Gastrocnemius medialis (tissue), 4 donors: ENCODE measurements around the gene PAQR7. TPM values are rescaled to one million over a fixed set of nuclear protein-coding genes. Genes with fewer than 3 reads are reported as not detected.

Experiments used
- ATAC-seq, 2 donors: fragments of 150-250 bp; one replicate each; pipeline ENCODE4 v1.9.1; 2016
- DNase-seq, 2 donors: peaks; one replicate each; pipeline ENCODE4 v3.0.0-alpha.2; 2019
- H3K27ac ChIP-seq, 4 donors: fragments of 200-600 bp; sonication (generic); 1 replicate in 1 of 4; 2 replicates in 3 of 4; pipeline ENCODE4 v1.5.1; 2016 to 2018; ENCODE audit warnings: mild to moderate bottlenecking in 2 of 4, moderate library complexity in 1 of 4
- H3K27me3 ChIP-seq, 3 donors: fragments of 200-600 bp; sonication (generic) in 2 of 3; 1 replicate in 1 of 3; 2 replicates in 2 of 3; pipeline versions ENCODE4 v1.5.1 to v1.6.0; 2016 to 2019; ENCODE audit warnings: mild to moderate bottlenecking in 1 of 3, moderate library complexity in 1 of 3
- H3K36me3 ChIP-seq, 2 donors: fragments of 200-600 bp; sonication (generic) in 1 of 2; one replicate each; pipeline ENCODE4 v1.5.1; 2017 to 2018
- H3K4me1 ChIP-seq, 2 donors: fragments of 200-600 bp; sonication (generic) in 1 of 2; one replicate each; pipeline ENCODE4 v1.5.1; 2016 to 2017; ENCODE audit warnings: mild to moderate bottlenecking in 2 of 2
- H3K4me3 ChIP-seq, 4 donors: fragments of 200-600 bp; sonication (generic) in 3 of 4; 1 replicate in 1 of 4; 2 replicates in 3 of 4; pipeline ENCODE4 v1.5.1; 2016 to 2019; ENCODE audit warnings: mild to moderate bottlenecking in 2 of 4
- H3K9me3 ChIP-seq, 3 donors: fragments of 200-600 bp; sonication (generic) in 2 of 3; 1 replicate in 1 of 3; 2 replicates in 2 of 3; pipeline ENCODE4 v1.5.1; 2016 to 2019
- POLR2A ChIP-seq, 2 donors: fragments of 450-650 bp; IDR thresholded peaks; one replicate each; pipeline ENCODE4 v1.6.1; 2017; ENCODE audit warnings: antibody characterized with exemption in 2 of 2, mild to moderate bottlenecking in 2 of 2, moderate library complexity in 2 of 2
- in situ Hi-C, 4 donors: fragments of 200-750 bp; cut with MboI; loops; one replicate each; pipeline versions ENCODE4 v1.15.0 to v1.8.0; 2017; ENCODE audit warnings: low sequenced_read_pairs in 4 of 4
- intact Hi-C: fragments of 100-400 bp; cut with DNase I; formaldehyde crosslinking; loops from one replicate; pipeline ENCODE4 v1.15.1; 2023; ENCODE audit warnings: low total_unique reads
- total RNA-seq, 4 donors: library from RNA; depleted of rRNA; stranded (reverse); fragments of >200 nt; gene quantifications; one replicate each; pipeline versions ENCODE4 v1.1.0 to v1.2.3, GENCODE V29; 2016
- TF ChIP-seq, protein P1 (sequence below), 5 experiments: fragments of 450-650 bp in 3 of 5; fragments of 200-600 bp in 2 of 5; sonication (generic) in 2 of 5; IDR thresholded peaks in 4 of 5; conservative IDR thresholded peaks in 1 of 5; 1 replicate in 4 of 5; 2 replicates in 1 of 5; pipeline ENCODE4 v1.5.1; 2016 to 2019; ENCODE audit warnings: antibody characterized with exemption in 5 of 5, mild to moderate bottlenecking in 3 of 5, moderate library complexity in 3 of 5

The PAQR7 gene
- total RNA-seq, 4 donors from 2014 or later: 1.4 to 3.7 (median 2.1) TPM

DNA sequence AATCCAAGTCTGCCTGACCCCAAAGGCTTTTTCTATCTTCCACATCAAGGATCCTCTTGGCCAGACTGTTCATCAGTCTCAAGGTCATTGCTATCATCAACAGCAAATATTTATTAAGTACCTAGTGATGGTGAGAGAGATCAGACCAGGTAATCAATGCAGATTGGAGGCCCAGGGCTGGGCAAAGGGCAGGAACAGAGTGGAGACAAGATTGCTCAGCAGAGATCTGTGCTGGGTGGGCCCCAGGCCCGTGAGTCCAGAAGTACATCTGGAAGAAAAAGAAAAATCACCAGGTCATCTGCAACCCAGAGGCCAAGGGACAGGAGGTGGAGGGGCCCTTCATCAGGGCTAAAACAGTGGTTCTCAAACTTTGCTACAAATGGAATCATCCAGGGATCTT is 10.1 kb upstream of the PAQR7 start:
- no peaks in the 10 kb centered on the region for H3K9me3 ChIP-seq
- in situ Hi-C loops: loop anchor here in 2 of 4 donors (25.0 kb wide), 2 partner anchors 252 to 277 kb away; partner anchors contain the start of genes C1orf232 (in 1 of the 2), FAM110D (in 1 of the 2), ZNF593 (in 1 of the 2) and ZNF593OS (in 1 of the 2)
- no peak overlapping the region for H3K4me3 ChIP-seq
- ATAC-seq: no peak
- no peaks in the 10 kb centered on the region for H3K36me3 ChIP-seq
- no peak overlapping the region for H3K27ac ChIP-seq
- TF ChIP-seq, protein P1, sequence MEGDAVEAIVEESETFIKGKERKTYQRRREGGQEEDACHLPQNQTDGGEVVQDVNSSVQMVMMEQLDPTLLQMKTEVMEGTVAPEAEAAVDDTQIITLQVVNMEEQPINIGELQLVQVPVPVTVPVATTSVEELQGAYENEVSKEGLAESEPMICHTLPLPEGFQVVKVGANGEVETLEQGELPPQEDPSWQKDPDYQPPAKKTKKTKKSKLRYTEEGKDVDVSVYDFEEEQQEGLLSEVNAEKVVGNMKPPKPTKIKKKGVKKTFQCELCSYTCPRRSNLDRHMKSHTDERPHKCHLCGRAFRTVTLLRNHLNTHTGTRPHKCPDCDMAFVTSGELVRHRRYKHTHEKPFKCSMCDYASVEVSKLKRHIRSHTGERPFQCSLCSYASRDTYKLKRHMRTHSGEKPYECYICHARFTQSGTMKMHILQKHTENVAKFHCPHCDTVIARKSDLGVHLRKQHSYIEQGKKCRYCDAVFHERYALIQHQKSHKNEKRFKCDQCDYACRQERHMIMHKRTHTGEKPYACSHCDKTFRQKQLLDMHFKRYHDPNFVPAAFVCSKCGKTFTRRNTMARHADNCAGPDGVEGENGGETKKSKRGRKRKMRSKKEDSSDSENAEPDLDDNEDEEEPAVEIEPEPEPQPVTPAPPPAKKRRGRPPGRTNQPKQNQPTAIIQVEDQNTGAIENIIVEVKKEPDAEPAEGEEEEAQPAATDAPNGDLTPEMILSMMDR (IDR thresholded peaks at IDR 0.05 in 4 of 5, conservative IDR thresholded peaks at IDR 0.05 in 1 of 5): no peak
- TF ChIP-seq POLR2A (IDR thresholded peaks at IDR 0.05): no peak
- H3K4me1 ChIP-seq: no peaks in the 10 kb centered on the region
- intact Hi-C loops: no loop called here
- DNase-seq: no peak
- H3K27me3 ChIP-seq: no peaks in the 10 kb centered on the region

DNA sequence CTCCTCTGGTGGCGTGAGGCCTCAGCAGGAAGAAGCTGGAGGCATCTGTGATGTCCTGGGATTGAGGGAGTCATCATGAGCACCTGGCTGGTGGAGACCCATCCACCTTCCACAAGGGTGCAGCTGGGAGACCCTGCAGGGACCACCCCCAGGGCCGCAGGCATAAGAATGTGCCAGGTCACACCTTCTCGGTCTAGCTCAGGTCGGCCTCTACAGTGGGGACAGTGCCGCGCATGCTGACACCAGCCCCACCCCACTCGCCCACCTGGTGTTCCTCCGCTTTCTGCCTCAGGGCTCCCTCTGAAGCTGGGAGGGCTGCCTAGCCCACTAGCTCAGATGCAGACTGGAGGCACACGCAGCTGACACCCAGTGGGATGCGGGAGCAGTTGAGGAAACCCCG is 5.8 kb upstream of the PAQR7 start:
- ATAC-seq (no peak), DNase-seq (no peak)
- TF ChIP-seq, protein P1 (IDR thresholded peaks at IDR 0.05 in 4 of 5, conservative IDR thresholded peaks at IDR 0.05 in 1 of 5): no peak
- TF ChIP-seq POLR2A (IDR thresholded peaks at IDR 0.05): no peak
- Histone ChIP-seq H3K36me3 (no peaks in the 10 kb centered on the region), H3K9me3 (no peaks in the 10 kb centered on the region), H3K4me3 (no peak overlapping the region), H3K27me3 (no peaks in the 10 kb centered on the region), H3K4me1 (no peaks in the 10 kb centered on the region), H3K27ac (no peak overlapping the region)
- in situ Hi-C loops (loop anchor here in 2 of 4 donors (25.0 kb wide), 2 partner anchors 256 to 281 kb away; partner anchors contain the start of genes C1orf232 (in 1 of the 2), FAM110D (in 1 of the 2), ZNF593 (in 1 of the 2) and ZNF593OS (in 1 of the 2)), intact Hi-C loops (no loop called here)

GRCh38 chr1:25880518-25880917 is 5.0 kb upstream of the PAQR7 start:
- DNase-seq (no peak), ATAC-seq (no peak)
- H3K27me3 ChIP-seq: no peaks in the 10 kb centered on the region
- no peaks in the 10 kb centered on the region for H3K36me3 ChIP-seq
- H3K4me1 ChIP-seq: no peaks in the 10 kb centered on the region
- TF ChIP-seq POLR2A (IDR thresholded peaks at IDR 0.05): no peak
- TF ChIP-seq, protein P1 (IDR thresholded peaks at IDR 0.05 in 4 of 5, conservative IDR thresholded peaks at IDR 0.05 in 1 of 5): no peak
- intact Hi-C loops: no loop called here
- no peak overlapping the region for H3K27ac ChIP-seq
- H3K9me3 ChIP-seq: no peaks in the 10 kb centered on the region
- H3K4me3 ChIP-seq: no peak overlapping the region
- in situ Hi-C loops: loop anchor here in 2 of 4 donors (25.0 kb wide), 2 partner anchors 257 to 282 kb away; partner anchors contain the start of genes C1orf232 (in 1 of the 2), FAM110D (in 1 of the 2), ZNF593 (in 1 of the 2) and ZNF593OS (in 1 of the 2)

DNA sequence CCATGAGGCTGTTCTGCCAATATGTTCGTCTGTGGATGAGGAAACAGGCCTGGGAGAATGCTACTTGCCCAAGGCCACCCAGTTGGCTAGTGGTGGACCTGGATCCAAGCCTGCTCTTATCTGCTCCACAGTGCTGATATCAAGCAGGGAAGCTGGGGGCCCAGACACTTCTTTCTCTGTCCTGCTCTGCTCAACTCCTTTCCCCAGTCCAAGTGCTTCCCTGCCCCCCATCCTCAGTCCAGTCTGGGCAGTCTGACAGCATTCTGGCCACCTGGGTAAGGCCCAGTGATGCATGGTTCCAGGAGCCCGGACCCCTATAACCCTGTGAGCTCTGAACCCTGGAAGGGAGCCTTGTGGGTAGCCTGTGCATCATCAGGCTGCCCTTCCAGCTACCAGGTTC is 4.2 kb upstream of the PAQR7 start:
- no peaks in the 10 kb centered on the region for H3K27me3 ChIP-seq
- DNase-seq: no peak
- H3K9me3 ChIP-seq: no peaks in the 10 kb centered on the region
- ATAC-seq: no peak
- H3K36me3 ChIP-seq: no peaks in the 10 kb centered on the region
- H3K27ac ChIP-seq: no peak overlapping the region
- intact Hi-C loops: no loop called here
- TF ChIP-seq, protein P1 (IDR thresholded peaks at IDR 0.05 in 4 of 5, conservative IDR thresholded peaks at IDR 0.05 in 1 of 5): no peak
- TF ChIP-seq POLR2A (IDR thresholded peaks at IDR 0.05): no peak
- peaks cover 2 to 6% of the 10 kb centered on the region in 2 donors for H3K4me1 ChIP-seq
- in situ Hi-C loops: loop anchor here in 2 of 4 donors (25.0 kb wide), 2 partner anchors 258 to 283 kb away; partner anchors contain the start of genes C1orf232 (in 1 of the 2), FAM110D (in 1 of the 2), ZNF593 (in 1 of the 2) and ZNF593OS (in 1 of the 2)
- no peak overlapping the region for H3K4me3 ChIP-seq
